Myocyte (in vitro differentiated cells): ENCODE results near the gene PITHD1. TPM values are rescaled to one million over a fixed set of nuclear protein-coding genes. Genes with fewer than 3 reads are reported as not detected.
"Not testable (repeated sequence)": the region's sequence is repeated elsewhere in the genome, so short reads cannot be mapped to it uniquely, and the experiment has no call there.

Source experiments
- DNase-seq: peaks from one replicate; pipeline ENCODE4 v3.0.0-alpha.2; 2012; ENCODE audit warnings: low read depth
- total RNA-seq: library from RNA; depleted of rRNA; stranded (reverse); fragments of >200 nt; gene quantifications from 2 replicates; pipeline ENCODE4 v1.2.3, GENCODE V29; 2014

Gene PITHD1
- total RNA-seq, 1 donor from 2014 or later = 53.4 TPM

GRCh38 chr1:23772854-23773242, 5.4 kb upstream of the PITHD1 start:
- no peak for DNase-seq

DNA sequence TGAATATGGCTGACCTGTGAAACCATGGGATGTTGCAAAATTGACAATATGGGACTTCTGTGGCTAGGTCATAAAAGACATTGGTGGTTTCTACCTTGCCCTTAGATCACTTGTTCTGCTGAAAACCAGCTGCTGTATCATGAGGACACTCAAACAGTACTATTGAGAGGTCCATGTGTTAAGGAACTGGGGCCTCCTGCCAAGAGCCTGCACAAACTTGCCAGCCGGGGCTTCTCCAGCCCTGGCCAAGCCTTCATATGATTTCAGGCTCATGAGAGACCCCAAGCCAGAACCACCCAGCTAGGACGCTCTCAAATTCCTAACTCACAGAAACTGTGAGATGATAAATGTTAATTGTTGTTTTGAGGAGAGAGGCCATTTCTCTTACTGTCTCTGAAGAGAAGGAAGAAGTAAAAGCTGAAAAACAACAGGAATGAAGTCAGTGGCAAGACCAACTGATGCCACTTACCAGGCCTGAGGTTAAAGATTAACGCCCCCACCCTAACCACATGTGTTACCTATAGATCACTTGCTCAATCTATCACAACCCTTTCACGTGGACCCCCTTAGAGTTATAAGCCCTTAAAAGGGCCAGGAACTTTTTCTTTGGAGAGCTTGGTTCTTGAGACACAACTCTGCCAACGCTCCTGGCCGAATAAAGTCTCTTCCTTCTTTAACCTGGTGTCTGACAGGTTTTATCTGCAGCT, 3.9 kb upstream of the PITHD1 start:
- no peak for DNase-seq

DNA sequence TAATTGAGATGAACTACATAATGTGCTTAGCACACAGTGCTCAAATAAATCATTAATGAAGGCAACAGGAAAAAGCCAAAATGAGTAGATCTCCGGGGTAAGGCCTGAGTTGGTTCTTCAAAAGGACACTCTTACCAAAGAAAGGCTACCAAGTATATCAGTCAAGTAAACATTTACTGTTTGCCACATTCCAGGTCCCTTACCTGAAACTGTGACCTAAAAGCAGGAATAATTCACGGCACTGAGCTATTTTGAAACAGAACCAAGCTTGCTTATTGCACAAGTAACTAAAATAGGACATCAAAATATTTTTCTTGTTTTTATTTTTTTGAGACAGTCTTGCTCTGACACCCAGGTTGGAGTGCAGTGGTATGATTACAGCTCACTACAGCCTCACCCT, 2.0 kb upstream of the PITHD1 start:
- no peak for DNase-seq

- DNase-seq = no peak
Measured at GRCh38 chr1:23779826-23780371, 1.7 kb downstream of the PITHD1 start.

- not testable (repeated sequence) for DNase-seq
Measured at GRCh38 chr1:23783141-23783540, 4.9 kb downstream of the PITHD1 start.

DNA sequence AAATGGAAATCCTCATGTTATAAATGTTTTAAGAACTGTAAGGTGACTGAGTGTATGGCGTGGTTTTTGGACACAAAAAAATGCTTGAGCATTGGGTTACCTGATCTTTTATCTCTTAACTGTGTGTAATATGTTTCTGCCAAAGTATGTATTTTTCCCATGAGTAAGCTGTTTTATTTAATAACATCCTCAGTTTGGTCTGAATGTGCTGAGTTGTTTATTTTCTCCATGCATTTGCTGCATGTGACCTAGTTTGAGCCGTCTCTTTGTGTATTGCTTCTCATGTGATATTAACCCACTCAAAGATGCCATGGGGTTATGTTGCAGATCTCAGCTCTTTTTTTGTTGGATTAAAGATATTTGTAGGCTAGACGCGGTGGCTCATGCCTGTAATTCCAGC, 6.6 kb downstream of the PITHD1 start:
- DNase-seq = no peak

DNA sequence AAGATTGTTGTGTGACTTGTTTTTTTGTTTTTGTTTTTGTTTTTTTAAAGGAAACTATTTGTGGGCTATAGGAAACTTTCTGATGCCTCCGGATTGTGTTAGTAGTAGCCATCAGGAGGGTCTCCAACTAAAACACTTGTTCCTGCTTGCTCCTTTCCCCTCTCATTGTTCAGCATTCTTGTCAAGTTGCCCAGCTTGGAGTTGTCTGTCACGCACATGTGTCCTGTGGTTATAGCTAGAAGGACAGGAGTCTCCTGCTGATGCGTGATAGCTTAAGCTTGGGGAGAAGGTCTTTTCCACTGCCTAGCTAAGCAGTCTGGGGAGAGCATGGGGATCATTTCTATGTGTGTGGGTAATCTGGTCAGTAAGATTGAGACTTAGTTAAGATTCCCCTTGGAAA, 9.5 kb downstream of the PITHD1 start:
- peak; percentile 72 for DNase-seq

DNA sequence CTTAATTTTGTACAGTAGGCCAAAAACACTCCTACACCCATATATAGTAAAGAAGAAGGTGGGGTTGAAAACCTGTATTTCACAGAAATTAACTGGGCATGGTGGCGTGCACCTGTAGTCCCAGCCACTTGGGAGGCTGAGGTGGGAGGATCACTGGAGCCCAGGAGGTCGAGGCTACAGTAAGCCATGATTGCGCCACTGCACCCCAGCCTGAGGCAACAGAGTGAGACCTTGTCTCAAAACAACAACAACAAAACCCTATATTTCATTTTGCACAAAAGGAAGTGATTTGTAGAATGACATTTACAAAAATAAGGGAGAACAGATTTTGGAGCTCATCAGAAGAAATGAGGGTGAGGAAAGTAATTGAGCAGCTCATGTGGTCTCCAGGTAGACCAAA, 10.5 kb downstream of the PITHD1 start:
- no peak for DNase-seq

DNA sequence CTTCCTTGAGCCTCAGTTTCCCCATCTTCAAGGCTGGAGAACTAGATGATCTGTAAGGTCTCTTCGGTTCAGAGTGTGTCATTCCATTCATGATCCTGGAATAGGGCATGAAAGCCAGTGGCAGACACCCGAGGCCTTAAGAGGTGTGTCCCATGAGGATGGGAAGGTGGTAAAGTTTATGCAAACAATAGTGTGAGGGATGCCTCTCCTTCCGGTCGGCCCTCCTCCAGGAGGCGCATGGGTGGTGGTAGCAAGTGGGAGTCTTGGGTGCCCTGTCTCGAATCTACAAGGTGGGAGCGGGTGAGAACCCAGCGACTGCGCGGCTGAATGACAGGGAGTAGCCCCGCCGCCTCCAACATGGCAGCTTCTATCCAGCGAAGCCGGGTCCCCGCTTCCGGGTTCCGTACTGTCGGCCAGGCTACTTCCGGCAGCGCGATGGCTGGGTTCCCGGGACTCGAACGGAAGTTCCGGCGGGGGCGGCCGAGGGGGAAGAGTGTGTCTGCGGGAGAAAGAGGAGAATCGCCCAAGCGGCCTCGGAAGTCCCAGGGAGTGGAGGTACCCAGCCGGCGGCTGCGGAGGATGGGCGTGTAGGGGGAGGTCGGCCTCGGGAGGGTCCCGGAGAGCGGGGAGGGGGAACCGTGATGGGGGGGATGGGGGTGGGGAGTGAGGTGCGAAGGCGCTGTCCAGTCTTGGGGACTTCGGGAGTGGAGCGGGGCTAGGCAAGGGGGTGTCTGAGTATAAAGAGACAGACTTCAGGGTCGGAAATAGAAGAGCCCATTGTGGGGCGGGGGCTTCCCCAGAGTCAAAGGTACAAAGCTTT, 12.7 kb downstream of the PITHD1 start, which contains the start of gene LYPLA2:
LYPLA2 (plus strand) TSS at position 450 of the 820 bp plus-strand sequence. CDS start 1,538 bp downstream, outside the sequence.
- peak; percentile 93 for DNase-seq

DNA sequence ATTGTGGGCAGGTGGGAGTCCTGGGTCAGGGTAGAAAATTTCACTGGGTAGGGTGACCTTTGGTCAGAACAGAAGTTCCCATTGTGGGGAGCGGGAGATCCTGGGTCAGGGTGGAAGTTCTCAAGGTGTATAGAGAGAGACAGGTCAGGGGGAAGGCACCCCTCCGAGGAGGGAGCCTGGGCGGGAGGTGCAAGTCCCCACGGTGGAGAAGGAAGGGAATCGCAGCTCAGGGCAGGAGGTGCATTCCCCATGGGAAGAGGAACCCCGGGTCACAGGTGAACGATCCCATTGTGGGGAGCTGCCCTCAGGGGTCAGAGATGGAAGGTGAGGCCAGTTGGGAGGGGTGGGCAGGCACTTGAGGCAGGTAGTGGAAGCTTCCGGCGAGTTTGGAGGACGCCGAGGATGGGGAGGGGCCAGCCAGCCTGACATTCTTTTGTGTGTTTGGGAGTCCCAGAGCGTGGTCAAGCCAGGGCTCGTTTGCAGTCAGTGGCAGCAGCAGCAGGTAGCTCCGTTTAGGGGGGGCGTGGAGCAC, 13.4 kb downstream of the PITHD1 start:
- no peak for DNase-seq

DNA sequence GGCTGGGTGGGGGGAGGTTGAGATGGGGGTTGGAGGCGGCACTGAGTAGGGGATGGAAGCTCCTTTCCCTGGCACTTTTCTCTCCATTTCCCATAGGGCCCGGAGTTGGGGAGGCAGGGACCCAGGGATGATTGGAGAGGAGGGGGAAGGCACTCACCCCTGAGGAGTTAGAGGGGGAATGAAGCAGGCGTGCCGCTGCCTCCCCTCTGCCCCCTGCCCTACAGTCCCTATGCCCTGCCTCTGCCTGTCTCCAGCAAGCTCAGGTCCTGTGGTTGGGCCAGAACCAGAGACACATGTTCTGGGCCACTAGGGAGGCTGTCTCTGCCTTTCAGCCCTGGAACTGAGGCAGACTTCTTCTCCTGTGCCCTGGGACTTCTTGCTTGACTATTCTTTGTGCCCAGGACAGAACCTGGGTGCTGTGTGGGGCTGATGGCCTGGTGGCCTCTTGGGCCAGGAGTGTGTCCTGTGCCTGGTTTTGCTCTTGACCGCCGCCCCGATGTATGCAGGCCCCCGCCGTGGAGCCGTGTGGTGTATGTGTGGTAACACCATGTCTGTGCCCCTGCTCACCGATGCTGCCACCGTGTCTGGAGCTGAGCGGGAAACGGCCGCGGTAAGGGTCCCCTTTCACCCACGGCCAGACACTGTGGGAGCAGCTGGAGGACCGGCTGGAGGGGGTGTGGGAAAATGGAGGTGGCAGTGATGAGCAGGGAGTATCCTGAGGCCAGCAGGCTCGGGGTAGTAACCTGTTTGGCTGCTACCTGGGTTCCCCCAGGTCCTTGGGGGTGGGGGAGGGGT, 14.1 kb downstream of the PITHD1 start:
- no peak for DNase-seq

- no peak for DNase-seq
Measured at GRCh38 chr1:23793018-23793781, 15.0 kb downstream of the PITHD1 start.

GRCh38 chr1:23793861-23794731, 15.9 kb downstream of the PITHD1 start:
- DNase-seq = no peak

DNA sequence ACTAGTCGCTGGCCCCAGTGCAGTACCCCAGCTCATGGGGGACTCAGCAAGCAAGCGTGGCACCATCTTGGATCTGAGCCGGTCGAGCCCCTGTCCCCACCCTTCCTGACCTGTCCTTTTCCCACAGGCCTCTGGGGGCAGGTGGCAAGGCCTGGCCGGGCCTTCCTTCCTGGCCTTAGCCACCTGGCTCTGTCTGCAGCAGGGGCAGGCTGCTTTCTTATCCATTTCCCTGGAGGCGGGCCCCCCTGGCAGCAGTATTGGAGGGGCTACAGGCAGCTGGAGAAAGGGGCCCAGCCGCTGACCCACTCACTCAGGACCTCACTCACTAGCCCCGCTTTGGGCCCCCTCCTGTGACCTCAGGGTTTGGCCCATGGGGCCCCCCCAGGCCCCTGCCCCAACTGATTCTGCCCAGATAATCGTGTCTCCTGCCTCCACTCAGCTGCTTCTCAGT, 16.5 kb downstream of the PITHD1 start:
- not testable (repeated sequence) for DNase-seq

GRCh38 chr1:23795676-23796465, 17.7 kb downstream of the PITHD1 start:
- no peak for DNase-seq

DNA sequence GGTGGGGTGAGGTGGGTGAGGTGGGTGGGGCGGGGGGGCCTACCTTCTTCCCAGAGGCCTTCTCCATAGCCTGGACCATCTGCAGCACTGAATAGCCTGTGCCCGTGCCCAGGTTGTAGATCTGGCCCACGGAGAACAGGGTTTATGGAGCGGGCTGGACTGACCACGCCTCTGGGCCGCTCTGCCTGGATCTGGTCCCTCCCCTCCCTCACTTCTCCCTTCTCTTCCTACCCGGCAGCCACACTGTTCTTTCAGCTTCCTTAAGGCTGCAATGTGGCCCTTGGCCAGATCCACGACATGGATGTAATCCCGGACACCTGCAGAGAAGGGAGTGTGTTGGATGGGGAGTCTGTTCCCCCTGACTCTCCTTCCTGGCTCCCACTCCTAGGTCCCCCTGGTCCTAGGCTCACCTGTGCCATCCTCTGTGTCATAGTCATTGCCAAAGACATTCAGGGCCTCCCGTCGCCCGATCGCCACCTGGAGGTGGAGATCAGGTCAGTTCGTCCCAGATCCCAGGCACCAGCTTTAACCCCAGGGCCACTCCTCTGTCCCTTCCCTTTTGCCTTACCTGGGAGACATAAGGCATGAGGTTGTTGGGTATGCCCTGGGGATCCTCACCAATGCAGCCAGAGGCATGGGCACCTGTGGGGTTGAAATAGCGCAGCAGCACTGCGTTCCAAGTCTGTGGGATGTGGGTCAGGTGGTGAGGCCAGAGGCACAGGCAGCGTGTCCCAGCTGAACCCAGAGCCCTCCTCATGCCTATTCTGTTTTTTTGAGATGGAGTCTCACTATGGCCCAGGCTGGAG, 18.5 kb downstream of the PITHD1 start:
- no peak for DNase-seq
